ENCODE measurements around the gene CCDC88B.

- no peak for TF ChIP-seq POLR2A (IDR thresholded peaks at IDR 0.05)
- TF ChIP-seq CTCF (IDR thresholded peaks at IDR 0.05) = no peak
These were observed 13.9 kb downstream of the CCDC88B start for GRCh38 chr11:64353715-64354506.

Measured in esophagus squamous epithelium (tissue), 4 donors.